Heart left ventricle (tissue), 16 donors: ENCODE measurements around the gene ZC3H13. TPM values are rescaled to one million over a fixed set of nuclear protein-coding genes. Genes with fewer than 3 reads are reported as not detected.

Experiments
- ATAC-seq, 4 donors: fragments of 200-7000 bp; cut with Tn5 transposase; one replicate each; pipeline ENCODE4 v1.9.1; 2020 to 2022; ENCODE audit warnings: moderate library complexity in 4 of 4, mild to moderate bottlenecking in 3 of 4, moderate number of reproducible peaks in 1 of 4
- DNase-seq, 5 donors: peaks; one replicate each; pipeline ENCODE4 v3.0.0-alpha.2; 2020
- H3K27ac ChIP-seq, 12 donors: fragments of 200-600 bp; sonication (generic) in 4 of 12; one replicate each; pipeline versions ENCODE4 v1.5.0 to v1.8.0; 2016 to 2022; ENCODE audit warnings: mild to moderate bottlenecking in 2 of 12
- H3K27me3 ChIP-seq, 9 donors: fragments of 200-600 bp; sonication (generic) in 2 of 9; one replicate each; pipeline versions ENCODE4 v1.5.1 to v1.8.0; 2016 to 2022; ENCODE audit warnings: mild to moderate bottlenecking in 3 of 9
- H3K36me3 ChIP-seq, 9 donors: fragments of 200-600 bp; sonication (generic) in 2 of 9; one replicate each; pipeline versions ENCODE4 v1.5.0 to v1.8.0; 2018 to 2022; ENCODE audit warnings: mild to moderate bottlenecking in 2 of 9
- H3K4me1 ChIP-seq, 12 donors: fragments of 200-600 bp; sonication (generic) in 4 of 12; one replicate each; pipeline versions ENCODE4 v1.5.0 to v1.8.0; 2016 to 2022; ENCODE audit warnings: mild to moderate bottlenecking in 3 of 12
- H3K4me3 ChIP-seq, 12 donors: fragments of 200-600 bp; sonication (generic) in 4 of 12; one replicate each; pipeline versions ENCODE4 v1.5.0 to v1.8.0; 2017 to 2022; ENCODE audit warnings: mild to moderate bottlenecking in 9 of 12, moderate library complexity in 4 of 12
- H3K9me3 ChIP-seq, 12 donors: fragments of 200-600 bp; sonication (generic) in 4 of 12; one replicate each; pipeline versions ENCODE4 v1.5.0 to v1.8.0; 2016 to 2022; ENCODE audit warnings: mild to moderate bottlenecking in 1 of 12
- POLR2A ChIP-seq, 2 donors: fragments of 450-650 bp; IDR thresholded peaks; one replicate each; pipeline ENCODE4 v1.6.1; 2017; ENCODE audit warnings: antibody characterized with exemption in 2 of 2, mild to moderate bottlenecking in 2 of 2, moderate library complexity in 2 of 2
- WGBS, 4 donors: extraction: QIAGEN DNeasy Blood & Tissue Kit in 2 of 4; methylation state at CpG; one replicate each; pipeline versions ENCODE4 v1.1.5 to v1.1.7; 2013 to 2018; 5-methylcytosine and 5-hydroxymethylcytosine counted together
- intact Hi-C, 10 donors: fragments of 100-400 bp; cut with DNase I; formaldehyde crosslinking; loops; one replicate each; pipeline versions ENCODE4 v1.11.1 to v1.14.2; 2022
- polyA plus RNA-seq, 2 donors: library from polyadenylated mRNA; stranded (reverse); fragments of 200-250 nt; gene quantifications; one replicate each; pipeline ENCODE4 v1.2.3, GENCODE V29; 2013
- total RNA-seq, 9 donors: library from RNA; depleted of rRNA in 2 of 9; stranded (reverse); fragments of >200 nt in 2 of 9; fragmentation: NEBNext Ultra II Directional in 3 of 9; extraction: Animal tissue kit (Norgen Biotek cat#: 25700) in 3 of 9; gene quantifications; one replicate each; pipeline versions ENCODE4 v1.1.0 to v1.2.4, GENCODE V29; 2016 to 2023
- TF ChIP-seq, protein P1 (sequence below), 12 donors: fragments of 200-600 bp; sonication (generic) in 4 of 12; IDR thresholded peaks; one replicate each; pipeline versions ENCODE4 v1.5.0 to v1.8.0; 2018 to 2022; ENCODE audit warnings: antibody characterized with exemption in 12 of 12, mild to moderate bottlenecking in 5 of 12
- donor health status: ischemic (EF 13 %, LVEDD 7.1; RV severe dilation, severe dysfunction).
- donor health status: healthy with polysubstance abuse.
- donor health status: DM: no; HTN: yes; CAD: no.
- donor health status: DM: no; HTN: no; CAD: no.
- donor health status: ischemic (EF 25% LVEDD 6.9; RV normal size, moderate dysfunction).
- donor health status: ischemic (EF 25% LVEDD 5.7; RV mildly dilated, moderate dysfunction).
- donor health status: healthy.
- donor health status: DM: yes; HTN: yes; CAD: no.
- donor health status: ischemic (EF 35%, LVEDD 5.7; RV mildly dilated, moderate dysfunction).
- donor health status: nonischemic (EF 11% LVEDD 7.7; RV severe dilation, severe dysfunction).
- donor health status: DM: yes; HTN: yes; CAD: no.
- donor health status: PGD.
- donor health status: ischemic (EF 29% LVEDD 5.4; RV normal size, mild dysfunction).
- donor health status: nonischemic (EF 23%, LVEDD 6.1; RV moderate dilation, normal function).

The ZC3H13 gene
- total and polyA plus RNA-seq, 11 donors, result 14.6 to 53.3 (median 36.7) TPM

DNA sequence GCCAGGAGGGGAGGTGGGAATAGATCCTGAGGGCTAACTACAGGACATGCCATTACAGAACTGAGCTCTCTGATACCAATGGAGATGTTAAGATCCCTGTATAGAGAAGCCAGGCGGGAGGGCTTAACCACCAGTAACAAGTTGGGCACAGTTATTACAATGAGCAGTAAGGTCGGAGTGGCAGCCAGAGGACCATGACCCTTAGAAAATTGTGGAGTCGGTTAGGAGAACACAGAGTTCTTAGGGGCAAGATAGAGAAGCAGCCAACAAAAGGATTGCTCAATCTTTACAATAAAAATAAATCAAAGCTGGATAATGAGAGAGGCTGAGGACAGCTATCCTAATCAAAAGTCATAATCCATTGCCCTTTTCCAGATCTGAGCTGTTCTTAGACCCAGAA, 41.9 kb upstream of the ZC3H13 start:
- H3K4me1 ChIP-seq, result no peaks in the 10 kb centered on the region
- no peak for TF ChIP-seq POLR2A (IDR thresholded peaks at IDR 0.05)
- TF ChIP-seq, protein P1, sequence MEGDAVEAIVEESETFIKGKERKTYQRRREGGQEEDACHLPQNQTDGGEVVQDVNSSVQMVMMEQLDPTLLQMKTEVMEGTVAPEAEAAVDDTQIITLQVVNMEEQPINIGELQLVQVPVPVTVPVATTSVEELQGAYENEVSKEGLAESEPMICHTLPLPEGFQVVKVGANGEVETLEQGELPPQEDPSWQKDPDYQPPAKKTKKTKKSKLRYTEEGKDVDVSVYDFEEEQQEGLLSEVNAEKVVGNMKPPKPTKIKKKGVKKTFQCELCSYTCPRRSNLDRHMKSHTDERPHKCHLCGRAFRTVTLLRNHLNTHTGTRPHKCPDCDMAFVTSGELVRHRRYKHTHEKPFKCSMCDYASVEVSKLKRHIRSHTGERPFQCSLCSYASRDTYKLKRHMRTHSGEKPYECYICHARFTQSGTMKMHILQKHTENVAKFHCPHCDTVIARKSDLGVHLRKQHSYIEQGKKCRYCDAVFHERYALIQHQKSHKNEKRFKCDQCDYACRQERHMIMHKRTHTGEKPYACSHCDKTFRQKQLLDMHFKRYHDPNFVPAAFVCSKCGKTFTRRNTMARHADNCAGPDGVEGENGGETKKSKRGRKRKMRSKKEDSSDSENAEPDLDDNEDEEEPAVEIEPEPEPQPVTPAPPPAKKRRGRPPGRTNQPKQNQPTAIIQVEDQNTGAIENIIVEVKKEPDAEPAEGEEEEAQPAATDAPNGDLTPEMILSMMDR (IDR thresholded peaks at IDR 0.05), result no peak
- intact Hi-C loops, result no loop called here
- no peak overlapping the region for H3K4me3 ChIP-seq
- 78 to 89% (median 88%) methylated on average over 3 of the region's 3 CpGs for WGBS, 4 donors
- peaks cover 0 to 7% (median 0%) of the 10 kb centered on the region in 9 donors for H3K27me3 ChIP-seq
- H3K9me3 ChIP-seq, result no peaks in the 10 kb centered on the region
- H3K36me3 ChIP-seq, result no peaks in the 10 kb centered on the region
- ATAC-seq (no peak), DNase-seq (no peak)
- no peak overlapping the region for H3K27ac ChIP-seq

DNA sequence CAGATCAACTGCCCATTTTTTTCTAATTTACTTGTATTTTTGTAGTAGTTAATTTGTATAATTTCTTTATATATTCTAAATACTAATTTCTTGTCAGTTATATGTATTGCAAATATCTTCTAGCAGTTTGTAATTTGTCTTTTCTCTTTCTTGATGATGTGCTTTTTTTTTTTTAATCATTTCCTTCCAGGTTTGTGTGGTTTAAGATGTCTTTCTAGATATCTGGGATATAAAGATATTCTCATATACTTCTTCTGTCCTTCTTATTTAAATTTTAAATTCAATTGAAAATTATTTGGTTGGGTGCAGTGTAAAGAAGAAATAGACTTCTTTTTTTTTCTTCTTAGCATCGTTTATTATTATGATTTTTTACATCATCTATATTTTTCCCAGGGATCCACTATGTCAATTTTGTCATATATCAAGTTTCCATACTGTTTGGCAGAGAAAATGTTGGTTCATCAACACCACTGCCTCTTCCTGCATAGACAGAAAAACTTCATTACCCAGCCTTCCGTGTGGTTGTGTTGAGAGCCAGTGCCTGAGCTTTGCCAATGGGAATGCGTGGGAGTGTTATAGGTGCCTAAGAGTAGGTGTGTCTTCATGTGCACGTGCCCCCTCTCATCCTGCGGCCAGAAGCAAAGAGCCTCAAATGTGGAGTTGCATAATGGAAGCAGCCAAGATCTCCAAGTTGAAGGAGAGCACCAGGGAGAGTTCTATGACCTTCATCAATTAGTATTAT, 36.4 kb upstream of the ZC3H13 start:
- 70 to 74% (median 71%) methylated on average over 5 of the region's 5 CpGs for WGBS, 4 donors
- H3K4me1 ChIP-seq, result no peaks in the 10 kb centered on the region
- no peak overlapping the region for H3K4me3 ChIP-seq
- H3K27ac ChIP-seq, result no peak overlapping the region
- peaks cover 0 to 7% (median 0%) of the 10 kb centered on the region in 9 donors for H3K27me3 ChIP-seq
- H3K9me3 ChIP-seq, result no peaks in the 10 kb centered on the region
- TF ChIP-seq, protein P1 (IDR thresholded peaks at IDR 0.05), result no peak
- no peaks in the 10 kb centered on the region for H3K36me3 ChIP-seq
- DNase-seq, result no peak
- intact Hi-C loops, result no loop called here
- ATAC-seq, result no peak

DNA sequence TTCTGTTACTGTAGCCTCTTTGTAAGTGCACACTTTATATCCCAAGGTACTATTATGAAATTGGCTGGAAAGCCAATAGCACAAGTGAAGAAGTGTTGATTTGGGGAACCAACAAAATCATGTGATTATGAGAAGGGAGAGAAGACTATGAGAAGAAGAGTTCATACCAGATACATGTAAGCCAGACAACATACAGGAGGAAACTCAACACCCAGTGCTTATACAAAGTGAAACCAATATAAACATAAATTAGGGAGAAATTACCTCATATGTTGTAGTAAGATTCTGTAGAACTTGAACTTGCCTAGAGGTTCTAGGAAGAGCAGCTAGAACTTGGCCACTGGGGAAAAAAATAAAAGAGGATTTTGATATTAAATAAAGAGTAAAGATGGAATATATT, 34.9 kb upstream of the ZC3H13 start:
- H3K27me3 ChIP-seq, result peaks cover 0 to 7% (median 0%) of the 10 kb centered on the region in 9 donors

DNA sequence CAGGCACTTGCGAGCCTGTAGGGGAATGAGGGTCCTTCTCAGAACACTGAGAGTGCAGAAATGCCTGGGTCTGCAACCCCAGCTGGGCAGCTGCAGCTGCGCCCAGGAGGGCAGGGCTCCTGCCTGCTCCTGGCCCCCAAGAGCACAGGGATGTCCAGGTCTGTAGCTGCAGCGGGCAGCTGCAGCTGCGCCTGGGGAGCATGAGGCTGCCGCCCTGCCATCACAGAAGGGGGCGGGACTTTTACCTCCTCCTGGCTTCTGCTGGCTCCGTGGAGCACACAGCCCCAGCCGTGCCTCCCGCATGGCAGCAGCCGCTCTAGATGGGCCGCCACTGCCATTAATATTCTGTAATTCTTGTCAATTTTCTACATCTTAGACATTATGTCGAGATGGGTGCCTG, 34.4 kb upstream of the ZC3H13 start:
- no peak overlapping the region for H3K27ac ChIP-seq
- intact Hi-C loops, result no loop called here
- no peak overlapping the region for H3K4me3 ChIP-seq
- H3K4me1 ChIP-seq, result no peaks in the 10 kb centered on the region
- peaks cover 0 to 7% (median 0%) of the 10 kb centered on the region in 9 donors for H3K27me3 ChIP-seq
- no peaks in the 10 kb centered on the region for H3K36me3 ChIP-seq
- ATAC-seq (no peak), DNase-seq (no peak)
- H3K9me3 ChIP-seq, result no peaks in the 10 kb centered on the region
- TF ChIP-seq POLR2A (IDR thresholded peaks at IDR 0.05), result no peak
- TF ChIP-seq, protein P1 (IDR thresholded peaks at IDR 0.05), result no peak
- 90 to 95% (median 92%) methylated on average over 9 to 12 of the region's 12 CpGs for WGBS, 4 donors

More for the DNA sequence above, 34.9 kb upstream of the ZC3H13 start:
- Histone ChIP-seq H3K36me3 (no peaks in the 10 kb centered on the region), H3K27ac (no peak overlapping the region), H3K9me3 (no peaks in the 10 kb centered on the region), H3K4me1 (no peaks in the 10 kb centered on the region), H3K4me3 (no peak overlapping the region)
- ATAC-seq, result no peak
- intact Hi-C loops, result no loop called here
- no peak for TF ChIP-seq POLR2A (IDR thresholded peaks at IDR 0.05)
- TF ChIP-seq, protein P1 (IDR thresholded peaks at IDR 0.05), result no peak
- no peak for DNase-seq
